HepG2 (cell line): ENCODE data around the gene COL18A1. TPM values are rescaled to one million over a fixed set of nuclear protein-coding genes. Genes with fewer than 3 reads are reported as not detected.

Source experiments
- HMG20B ChIP-seq: conservative IDR thresholded peaks from 2 replicates; pipeline ENCODE4 v1.6.1; 2016; ENCODE audit warnings: missing genetic modification reagents, missing compliant biosample characterization
- HNRNPLL ChIP-seq: fragments of 200-400 bp; formaldehyde crosslinking; IDR thresholded peaks from 2 replicates; pipeline ENCODE4 v1.6.1; 2017; ENCODE audit warnings: mild to moderate bottlenecking, low read depth, low read length; ENCODE audit not compliant: poor library complexity, severe bottlenecking
- MIER3 ChIP-seq: IDR thresholded peaks from 2 replicates; pipeline ENCODE4 v1.6.1; 2016; ENCODE audit warnings: missing compliant biosample characterization, borderline replicate concordance
- NCOA2 ChIP-seq: sonication (generic); formaldehyde crosslinking; IDR thresholded peaks from 2 replicates; pipeline ENCODE4 v1.8.0; 2022; ENCODE audit warnings: inconsistent platforms
- PRDM10 ChIP-seq: sonication (generic); formaldehyde crosslinking; IDR thresholded peaks from 2 replicates; pipeline ENCODE4 v1.4.0; 2020; ENCODE audit warnings: low read depth, missing genetic modification reagents
- SMC3 ChIP-seq: IDR thresholded peaks from 2 replicates; pipeline ENCODE4 v1.6.1; 2011; ENCODE audit warnings: low read length, improper control_type of control experiment
- SRSF1 ChIP-seq: fragments of 200-400 bp; formaldehyde crosslinking; optimal IDR thresholded peaks from 2 replicates; pipeline ENCODE3; 2017; ENCODE audit warnings: mild to moderate bottlenecking, low read depth, low read length, moderate library complexity
- TCF12 ChIP-seq, 2 experiments: fragments of 450-650 bp in 1 of 2; sonication (generic) in 1 of 2; formaldehyde crosslinking in 1 of 2; IDR thresholded peaks; 2 replicates each; pipeline versions ENCODE4 v1.6.1 to v1.8.0; 2017 to 2022; ENCODE audit warnings: antibody characterized with exemption in 1 of 2, mild to moderate bottlenecking in 1 of 2, missing genetic modification reagents in 1 of 2, moderate library complexity in 1 of 2
- YY1 ChIP-seq: IDR thresholded peaks from 2 replicates; pipeline ENCODE4 v1.6.1; 2011; ENCODE audit warnings: low read length, low read depth, moderate library complexity, mild to moderate bottlenecking; ENCODE audit not compliant: insufficient read depth, insufficient replicate concordance
- ZBTB10 ChIP-seq: sonication (generic); formaldehyde crosslinking; IDR thresholded peaks from 2 replicates; pipeline ENCODE4 v1.4.0; 2020; ENCODE audit warnings: missing genetic modification reagents, borderline replicate concordance
- ZNF143 ChIP-seq: sonication (generic); formaldehyde crosslinking; IDR thresholded peaks from 2 replicates; pipeline ENCODE4 v1.4.0; 2020; ENCODE audit warnings: missing genetic modification reagents
- ZNF274 ChIP-seq: sonication (generic); formaldehyde crosslinking; IDR thresholded peaks from 2 replicates; pipeline ENCODE4 v1.5.1; 2020; ENCODE audit warnings: mild to moderate bottlenecking, missing genetic modification reagents
- ZNF317 ChIP-seq: sonication (generic); formaldehyde crosslinking; IDR thresholded peaks from 2 replicates; pipeline ENCODE4 v1.5.0; 2020; ENCODE audit warnings: mild to moderate bottlenecking, missing genetic modification reagents
- ZNF574 ChIP-seq: sonication (generic); formaldehyde crosslinking; IDR thresholded peaks from 2 replicates; pipeline ENCODE4 v1.4.0; 2020; ENCODE audit warnings: missing genetic modification reagents
- ZNF747 ChIP-seq: sonication (generic); formaldehyde crosslinking; IDR thresholded peaks from 2 replicates; pipeline ENCODE4 v1.8.1; 2023; ENCODE audit warnings: missing genetic modification reagents, mild to moderate bottlenecking, borderline replicate concordance
- ZNF784 ChIP-seq: sonication (generic); formaldehyde crosslinking; IDR thresholded peaks from 2 replicates; pipeline ENCODE4 v1.5.1; 2020; ENCODE audit warnings: missing genetic modification reagents, mild to moderate bottlenecking, borderline replicate concordance
- polyA plus RNA-seq, 8 experiments: library from polyadenylated mRNA; depleted of rRNA in 3 of 8; stranded (reverse) in 7 of 8; unstranded in 1 of 8; fragments of >200 nt; fragmentation: Illumina TruSeq in 4 of 8; extraction: Trizol in 4 of 8; gene quantifications; 2 replicates each; pipeline versions ENCODE4 v1.2.1 to v1.2.3, GENCODE V29; 2011 to 2016; ENCODE audit warnings: low read depth in 4 of 8, missing spikeins in 1 of 8, mixed read lengths in 1 of 8; ENCODE audit not compliant: insufficient read depth in 1 of 8
- total RNA-seq, 5 experiments: library from RNA; depleted of rRNA; stranded (reverse); fragments of >200 nt; fragmentation: Illumina TruSeq; extraction: Trizol; gene quantifications; 2 replicates each; pipeline ENCODE4 v1.2.3, GENCODE V29; 2016; ENCODE audit warnings: low read depth in 1 of 5

The COL18A1 gene
- total and polyA plus RNA-seq, 2 of the 13 experiments (the other 11 are each of a cell fraction or from before 2014, with no cell fraction given) = 79.0 to 102 TPM

GRCh38 chr21:45541221-45542039 lies 136.5 kb downstream of the COL18A1 start (continued):
- no peak for TF ChIP-seq ZNF274 (CRISPR knock-in tag)
- TF ChIP-seq HNRNPLL = peak; percentile 20
- TF ChIP-seq ZNF784 (CRISPR knock-in tag) = no peak
- TF ChIP-seq ZNF143 (CRISPR knock-in tag) = peak; percentile 31; the same call in 1 of the 2 replicates
- TF ChIP-seq ZNF317 (CRISPR knock-in tag) = no peak
- TF ChIP-seq ZBTB10 (CRISPR knock-in tag) = no peak
- TF ChIP-seq ZNF747 (CRISPR knock-in tag) = peak; percentile 46; the same call in 1 of the 2 replicates
- TF ChIP-seq NCOA2 = peak; percentile 54; the same call in 1 of the 2 replicates
- 0 out of 2 replicates have a peak, but pooled peaks have one; percentile 27 for TF ChIP-seq PRDM10 (CRISPR knock-in tag)
- no peak for TF ChIP-seq SMC3
- peak; percentile 65 for TF ChIP-seq SRSF1
- TF ChIP-seq HMG20B (CRISPR knock-in tag) = no peak
- no peak for TF ChIP-seq YY1
- TF ChIP-seq TCF12 (IDR thresholded peaks at IDR 0.05) = no peak
- no peak for TF ChIP-seq TCF12 (CRISPR knock-in tag; IDR thresholded peaks at IDR 0.05)
- peak; percentile 27 for TF ChIP-seq ZNF574 (CRISPR knock-in tag)
- TF ChIP-seq MIER3 (CRISPR knock-in tag) = no peak
